GM18498 (cell line): Measurements from ENCODE around the gene DNMBP.
"Not testable (repeated sequence)": the region's sequence is repeated elsewhere in the genome, so short reads cannot be mapped to it uniquely, and the experiment has no call there.

ENCODE experiments used
- ATAC-seq: cut with Tn5 transposase; IDR thresholded peaks from one replicate; pipeline ENCODE4 v1.9.1; 2021; ENCODE audit warnings: mild to moderate bottlenecking, moderate library complexity; ENCODE audit not compliant: unreplicated experiment

DNMBP gene

DNA sequence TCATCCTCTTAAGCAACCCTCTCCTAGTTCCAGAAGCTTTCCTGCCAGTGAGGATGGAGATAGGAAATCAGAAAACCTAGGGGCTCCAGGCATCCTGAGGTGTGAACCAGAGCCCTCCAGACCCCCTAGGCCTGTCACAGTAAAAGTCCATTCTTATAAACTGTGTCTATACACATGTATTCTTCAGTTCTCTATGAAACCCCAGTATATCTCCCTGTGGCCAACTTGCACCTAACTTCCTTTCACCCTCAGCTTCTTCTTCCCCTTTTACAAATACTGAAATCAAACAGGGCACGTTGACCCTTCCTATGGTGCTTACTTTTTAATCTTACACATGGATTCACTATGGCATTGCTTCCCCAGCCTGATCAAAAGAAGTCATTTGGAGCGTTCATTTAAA is 168.9 kb downstream of the DNMBP start:
- not testable (repeated sequence) for ATAC-seq

GRCh38 chr10:99836711-99837110 is 173.0 kb downstream of the DNMBP start:
- no peak for ATAC-seq

DNA sequence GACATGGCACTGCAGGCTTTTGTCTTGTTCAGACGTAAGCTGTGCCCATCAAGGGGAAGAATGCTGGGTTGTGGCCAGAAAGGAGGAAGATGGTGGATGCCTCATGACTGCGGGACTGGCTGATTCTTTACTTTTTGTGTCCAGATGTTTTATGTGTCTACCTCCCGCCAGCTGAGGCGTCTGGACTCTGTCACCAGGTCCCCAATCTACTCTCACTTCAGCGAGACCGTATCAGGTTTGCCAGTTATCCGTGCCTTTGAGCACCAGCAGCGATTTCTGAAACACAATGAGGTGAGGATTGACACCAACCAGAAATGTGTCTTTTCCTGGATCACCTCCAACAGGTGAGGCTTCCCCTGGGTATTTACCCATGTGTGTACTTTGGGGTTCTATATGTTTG is 173.8 kb downstream of the DNMBP start:
- no peak for ATAC-seq

DNA sequence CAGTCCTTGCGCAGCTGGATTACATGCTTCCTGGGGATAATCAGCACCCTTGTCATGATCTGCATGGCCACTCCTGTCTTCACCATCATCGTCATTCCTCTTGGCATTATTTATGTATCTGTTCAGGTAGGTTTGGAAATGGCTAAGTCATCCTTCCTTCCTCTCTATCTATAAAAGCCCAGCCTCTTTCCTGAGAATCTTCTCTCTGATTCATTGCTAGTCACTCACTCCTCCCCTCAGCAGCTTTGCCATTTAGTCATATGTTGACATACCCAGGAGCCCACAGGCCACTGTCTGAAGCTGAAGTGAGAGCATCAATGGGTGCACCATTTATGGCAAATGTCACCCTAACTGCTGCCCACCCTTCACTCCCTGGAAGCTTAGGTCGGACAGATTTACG is 175.3 kb downstream of the DNMBP start:
- ATAC-seq, result no peak

DNA sequence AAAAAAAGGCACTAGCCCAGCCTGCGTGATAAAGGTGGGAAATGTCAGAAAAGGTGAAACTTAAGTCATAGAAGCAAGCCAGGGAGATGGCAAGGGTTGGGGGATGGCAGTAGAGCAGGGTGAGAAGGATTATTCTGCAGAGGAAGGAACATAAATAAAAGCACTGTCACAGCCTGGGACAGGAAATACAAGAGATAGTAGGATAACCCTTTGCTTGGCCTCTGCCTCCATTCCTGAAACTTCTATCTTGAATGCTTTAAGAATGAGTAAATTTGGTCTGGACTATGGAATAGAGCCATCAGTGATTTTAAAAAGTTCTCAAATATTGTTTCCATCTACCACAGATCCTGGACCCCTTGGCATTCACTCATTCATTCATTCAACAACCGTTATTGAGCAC is 177.3 kb downstream of the DNMBP start:
- ATAC-seq, result no peak

DNA sequence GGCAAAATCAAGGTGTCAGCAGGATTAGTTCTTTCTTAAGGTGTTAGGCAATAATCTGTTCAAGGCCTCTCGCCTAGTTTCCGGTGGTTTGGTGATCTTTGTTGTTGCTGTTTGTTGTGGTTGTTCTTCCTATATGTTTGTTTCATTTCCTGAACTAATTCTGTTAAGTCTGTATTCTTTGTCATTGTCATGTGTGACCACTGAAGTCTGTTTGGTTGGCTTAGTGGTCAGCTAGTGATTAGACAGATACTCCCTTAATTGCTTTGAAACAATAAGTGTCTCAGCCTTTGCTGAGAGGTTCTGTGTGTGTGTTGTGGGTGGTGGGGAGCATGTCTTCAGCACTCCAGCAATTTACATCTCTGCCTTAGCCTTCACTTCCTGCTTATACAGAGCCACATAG is 181.3 kb downstream of the DNMBP start:
- ATAC-seq, result no peak

- ATAC-seq, result no peak
Measured at GRCh38 chr10:99827936-99828335, 181.8 kb downstream of the DNMBP start.
